Effector memory CD4-positive, alpha-beta T cell (primary cell): ENCODE data around the gene OLA1.

Experiments
- DNase-seq, 3 donors: peaks; one replicate each; pipeline ENCODE4 v3.0.0-alpha.2; 2020
- H3K27ac ChIP-seq: 2 replicates; pipeline ENCODE4 v1.7.0; 2013; ENCODE audit warnings: mild to moderate bottlenecking, low read length, moderate library complexity; ENCODE audit not compliant: insufficient read depth, poor library complexity, severe bottlenecking
- H3K27me3 ChIP-seq: replicated peaks from 2 replicates; pipeline ENCODE4 v1.7.0; 2013; ENCODE audit warnings: mild to moderate bottlenecking, low read length; ENCODE audit not compliant: insufficient read depth, control insufficient read depth, poor library complexity, severe bottlenecking
- H3K36me3 ChIP-seq: 2 replicates; pipeline ENCODE4 v1.7.0; 2013; ENCODE audit warnings: mild to moderate bottlenecking, low read length, moderate library complexity; ENCODE audit not compliant: control insufficient read depth, insufficient read depth
- H3K4me1 ChIP-seq: 2 replicates; pipeline ENCODE4 v1.7.0; 2013; ENCODE audit warnings: low read length, mild to moderate bottlenecking; ENCODE audit not compliant: control insufficient read depth, insufficient read depth, poor library complexity, severe bottlenecking
- H3K4me3 ChIP-seq: 2 replicates; pipeline ENCODE4 v1.7.0; 2013; ENCODE audit warnings: low read length, low read depth, mild to moderate bottlenecking; ENCODE audit not compliant: insufficient read depth, poor library complexity, severe bottlenecking
- H3K9me3 ChIP-seq: 2 replicates; pipeline ENCODE4 v1.7.0; 2013; ENCODE audit warnings: mild to moderate bottlenecking, low read length, moderate library complexity; ENCODE audit not compliant: control insufficient read depth

OLA1 gene

GRCh38 chr2:174062934-174063333 lies 185.4 kb downstream of the OLA1 start:
- Histone ChIP-seq H3K27ac (no peak overlapping the region), H3K27me3 (no peaks in the 10 kb centered on the region), H3K9me3 (no peaks in the 10 kb centered on the region), H3K4me1 (no peaks in the 10 kb centered on the region), H3K36me3 (no peaks in the 10 kb centered on the region), H3K4me3 (no peak overlapping the region)
- DNase-seq, result no peak

- Histone ChIP-seq H3K4me1 (no peaks in the 10 kb centered on the region), H3K27me3 (no peaks in the 10 kb centered on the region), H3K36me3 (no peaks in the 10 kb centered on the region), H3K4me3 (no peak overlapping the region), H3K27ac (no peak overlapping the region), H3K9me3 (no peaks in the 10 kb centered on the region)
- no peak for DNase-seq
These were observed 188.5 kb downstream of the OLA1 start for GRCh38 chr2:174059884-174060244.

- no peaks in the 10 kb centered on the region for H3K36me3 ChIP-seq
- no peak overlapping the region for H3K27ac ChIP-seq
- H3K4me1 ChIP-seq, result no peaks in the 10 kb centered on the region
- no peak overlapping the region for H3K4me3 ChIP-seq
- no peak for DNase-seq
- H3K9me3 ChIP-seq, result no peaks in the 10 kb centered on the region
- no peaks in the 10 kb centered on the region for H3K27me3 ChIP-seq
These were observed 189.0 kb downstream of the OLA1 start for GRCh38 chr2:174059178-174059883.

- DNase-seq, result no peak
- no peaks in the 10 kb centered on the region for H3K27me3 ChIP-seq
- no peaks in the 10 kb centered on the region for H3K9me3 ChIP-seq
- H3K27ac ChIP-seq, result no peak overlapping the region
- no peak overlapping the region for H3K4me3 ChIP-seq
- H3K36me3 ChIP-seq, result no peaks in the 10 kb centered on the region
- H3K4me1 ChIP-seq, result no peaks in the 10 kb centered on the region
These were observed 189.9 kb downstream of the OLA1 start for GRCh38 chr2:174058456-174058855.

GRCh38 chr2:174058026-174058425 lies 190.3 kb downstream of the OLA1 start:
- no peak for DNase-seq
- Histone ChIP-seq H3K36me3 (no peaks in the 10 kb centered on the region), H3K4me3 (no peak overlapping the region), H3K9me3 (no peaks in the 10 kb centered on the region), H3K4me1 (no peaks in the 10 kb centered on the region), H3K27me3 (no peaks in the 10 kb centered on the region), H3K27ac (no peak overlapping the region)

GRCh38 chr2:174054926-174055325 lies 193.4 kb downstream of the OLA1 start:
- Histone ChIP-seq H3K27me3 (no peaks in the 10 kb centered on the region), H3K9me3 (no peaks in the 10 kb centered on the region), H3K4me1 (no peaks in the 10 kb centered on the region), H3K27ac (no peak overlapping the region), H3K36me3 (no peaks in the 10 kb centered on the region), H3K4me3 (no peak overlapping the region)
- DNase-seq, result no peak

- Histone ChIP-seq H3K27ac (no peak overlapping the region), H3K4me1 (no peaks in the 10 kb centered on the region), H3K9me3 (no peaks in the 10 kb centered on the region), H3K36me3 (no peaks in the 10 kb centered on the region), H3K27me3 (no peaks in the 10 kb centered on the region), H3K4me3 (no peak overlapping the region)
- no peak for DNase-seq
These were observed 194.8 kb downstream of the OLA1 start for GRCh38 chr2:174053355-174054151.

- no peak for DNase-seq
- Histone ChIP-seq H3K27ac (no peak overlapping the region), H3K36me3 (no peaks in the 10 kb centered on the region), H3K27me3 (no peaks in the 10 kb centered on the region), H3K4me1 (no peaks in the 10 kb centered on the region), H3K4me3 (no peak overlapping the region), H3K9me3 (no peaks in the 10 kb centered on the region)
These were observed 195.8 kb downstream of the OLA1 start for GRCh38 chr2:174052584-174052976.

- Histone ChIP-seq H3K4me3 (no peak overlapping the region), H3K27me3 (no peaks in the 10 kb centered on the region), H3K9me3 (no peaks in the 10 kb centered on the region), H3K36me3 (no peaks in the 10 kb centered on the region), H3K27ac (no peak overlapping the region), H3K4me1 (no peaks in the 10 kb centered on the region)
- DNase-seq, result no peak
These were observed 196.4 kb downstream of the OLA1 start for GRCh38 chr2:174051741-174052583.

GRCh38 chr2:174051068-174051467 lies 197.3 kb downstream of the OLA1 start:
- H3K36me3 ChIP-seq, result no peaks in the 10 kb centered on the region
- DNase-seq, result no peak
- H3K27ac ChIP-seq, result no peak overlapping the region
- H3K4me1 ChIP-seq, result no peaks in the 10 kb centered on the region
- H3K27me3 ChIP-seq, result no peaks in the 10 kb centered on the region
- H3K4me3 ChIP-seq, result no peak overlapping the region
- H3K9me3 ChIP-seq, result no peaks in the 10 kb centered on the region
